ENCODE results near the gene CD6.

Gene CD6

GRCh38 chr11:60984636-60985035 lies 13.2 kb downstream of the CD6 start:
- no peak for DNase-seq (ENCODE audit: low read depth in 3 of 3, low spot score in 1 of 3)

GRCh38 chr11:60985501-60985900 lies 14.0 kb downstream of the CD6 start:
- no peak for DNase-seq (ENCODE audit: low read depth in 3 of 3, low spot score in 1 of 3)

- peak; percentile 65 to 90 (median 87) for DNase-seq (ENCODE audit: low read depth in 3 of 3, low spot score in 1 of 3)
Measured at GRCh38 chr11:60985991-60986915, 14.8 kb downstream of the CD6 start.

GRCh38 chr11:60987577-60988277 lies 16.2 kb downstream of the CD6 start:
- DNase-seq (ENCODE audit: low read depth in 3 of 3, low spot score in 1 of 3): no peak

- no peak for DNase-seq (ENCODE audit: low read depth in 3 of 3, low spot score in 1 of 3)
Measured at GRCh38 chr11:60988658-60989057, 17.2 kb downstream of the CD6 start.

GRCh38 chr11:60989093-60989650 lies 17.7 kb downstream of the CD6 start:
- DNase-seq (ENCODE audit: low read depth in 3 of 3, low spot score in 1 of 3): no peak

GRCh38 chr11:60991457-60991856 lies 20.0 kb downstream of the CD6 start:
- DNase-seq (ENCODE audit: low read depth in 3 of 3, low spot score in 1 of 3): no peak

GRCh38 chr11:60992842-60993409 lies 21.4 kb downstream of the CD6 start:
- DNase-seq (ENCODE audit: low read depth in 3 of 3, low spot score in 1 of 3): no peak

GRCh38 chr11:60993615-60994014 lies 22.1 kb downstream of the CD6 start:
- no peak for DNase-seq (ENCODE audit: low read depth in 3 of 3, low spot score in 1 of 3)

- no peak for DNase-seq (ENCODE audit: low read depth in 3 of 3, low spot score in 1 of 3)
Measured at GRCh38 chr11:60994541-60995080, 23.1 kb downstream of the CD6 start.

- DNase-seq (ENCODE audit: low read depth in 3 of 3, low spot score in 1 of 3): no peak
Measured at GRCh38 chr11:60995798-60996197, 24.3 kb downstream of the CD6 start.

GRCh38 chr11:60996381-60997138 lies 25.1 kb downstream of the CD6 start:
- no peak for DNase-seq (ENCODE audit: low read depth in 3 of 3, low spot score in 1 of 3)

GRCh38 chr11:61000426-61000825 lies 28.9 kb downstream of the CD6 start:
- DNase-seq (ENCODE audit: low read depth in 3 of 3, low spot score in 1 of 3): no peak

GRCh38 chr11:61001931-61002330 lies 30.5 kb downstream of the CD6 start:
- DNase-seq (ENCODE audit: low read depth in 3 of 3, low spot score in 1 of 3): no peak

GRCh38 chr11:61002598-61002997 lies 31.1 kb downstream of the CD6 start:
- DNase-seq (ENCODE audit: low read depth in 3 of 3, low spot score in 1 of 3): no peak

GRCh38 chr11:61004180-61004611 lies 32.7 kb downstream of the CD6 start:
- DNase-seq (ENCODE audit: low read depth in 3 of 3, low spot score in 1 of 3): no peak

- no peak for DNase-seq (ENCODE audit: low read depth in 3 of 3, low spot score in 1 of 3)
Measured at GRCh38 chr11:61004761-61005181, 33.3 kb downstream of the CD6 start.

GRCh38 chr11:61007383-61007955 lies 36.0 kb downstream of the CD6 start:
- no peak for DNase-seq (ENCODE audit: low read depth in 3 of 3, low spot score in 1 of 3)

- no peak for DNase-seq (ENCODE audit: low read depth in 3 of 3, low spot score in 1 of 3)
Measured at GRCh38 chr11:61007956-61008896, 36.7 kb downstream of the CD6 start.
